K562 (cell line): Measurements from ENCODE around the gene ZNF692. TPM values are rescaled to one million over a fixed set of nuclear protein-coding genes. Genes with fewer than 3 reads are reported as not detected.

Experiments
- ATF4 ChIP-seq: fragments of 450-650 bp; formaldehyde crosslinking; IDR thresholded peaks from 2 replicates; pipeline ENCODE4 v1.4.0; 2022; ENCODE audit warnings: mild to moderate bottlenecking, moderate library complexity
- CBFA2T2 ChIP-seq: fragments of 450-650 bp; conservative IDR thresholded peaks from 2 replicates; pipeline ENCODE4 v1.6.1; 2017; ENCODE audit warnings: mild to moderate bottlenecking
- CGGBP1 ChIP-seq: fragments of 250-450 bp; sonication (Bioruptor Pico); IDR thresholded peaks from 2 replicates; pipeline ENCODE4 v1.9.0; 2021; ENCODE audit warnings: mild to moderate bottlenecking
- CTBP1 ChIP-seq: fragments of 450-650 bp; IDR thresholded peaks from 2 replicates; pipeline ENCODE4 v1.6.1; 2016; ENCODE audit warnings: borderline replicate concordance
- CUX1 ChIP-seq: fragments of 200-800 bp; sonication (Bioruptor generic); IDR thresholded peaks from 2 replicates; pipeline ENCODE4 v1.6.1; 2016; ENCODE audit warnings: missing genetic modification characterization, missing compliant biosample characterization
- EP300 ChIP-seq: IDR thresholded peaks from 2 replicates; pipeline ENCODE4 v1.6.1; 2012; ENCODE audit warnings: low read length, improper control_type of control experiment
- ETS1 ChIP-seq: conservative IDR thresholded peaks from 2 replicates; pipeline ENCODE4 v1.6.1; 2011; ENCODE audit warnings: low read depth, mild to moderate bottlenecking, low read length; ENCODE audit not compliant: control insufficient read depth
- GTF2E2 ChIP-seq: fragments of 200-800 bp; sonication (Bioruptor generic); IDR thresholded peaks from 2 replicates; pipeline ENCODE4 v1.6.1; 2016; ENCODE audit warnings: missing genetic modification characterization, missing compliant biosample characterization
- KLF10 ChIP-seq: fragments of 250-450 bp; sonication (Bioruptor Pico); IDR thresholded peaks from 2 replicates; pipeline ENCODE4 v1.6.1; 2021; ENCODE audit warnings: matching md5 sums
- PHB ChIP-seq: fragments of 250-450 bp; sonication (Bioruptor Pico); IDR thresholded peaks from 2 replicates; pipeline ENCODE4 v1.5.0; 2021
- RBM22 ChIP-seq: fragments of 200-400 bp; formaldehyde crosslinking; IDR thresholded peaks from 2 replicates; pipeline ENCODE4 v1.6.1; 2018; ENCODE audit warnings: low read length, low read depth; ENCODE audit not compliant: poor library complexity, severe bottlenecking
- RBM39 ChIP-seq: fragments of 200-400 bp; formaldehyde crosslinking; optimal IDR thresholded peaks from 2 replicates; pipeline ENCODE3; 2018; ENCODE audit warnings: low read depth, low read length
- SP1 ChIP-seq: sonication (generic); formaldehyde crosslinking; IDR thresholded peaks from 2 replicates; pipeline ENCODE4 v1.8.1; 2022; ENCODE audit warnings: mild to moderate bottlenecking, missing genetic modification reagents
- STAG1 ChIP-seq: sonication (generic); formaldehyde crosslinking; IDR thresholded peaks from 2 replicates; pipeline ENCODE4 v1.5.0; 2020; ENCODE audit warnings: missing genetic modification reagents, borderline replicate concordance
- TAF1 ChIP-seq: IDR thresholded peaks from 2 replicates; pipeline ENCODE4 v1.6.1; 2011; ENCODE audit warnings: mild to moderate bottlenecking, low read length, moderate library complexity; ENCODE audit not compliant: insufficient read depth, control insufficient read depth, severe bottlenecking; ENCODE audit errors: extremely low read depth
- TOE1 ChIP-seq, 2 experiments: fragments of 450-650 bp in 1 of 2; sonication (generic) in 1 of 2; formaldehyde crosslinking in 1 of 2; IDR thresholded peaks; 2 replicates each; pipeline versions ENCODE4 v1.7.1 to v1.8.0; 2016 to 2022; ENCODE audit warnings: borderline replicate concordance in 2 of 2, mild to moderate bottlenecking in 2 of 2, antibody characterized with exemption in 1 of 2, inconsistent platforms in 1 of 2, low read depth in 1 of 2, missing genetic modification reagents in 1 of 2, moderate library complexity in 1 of 2
- YY1 ChIP-seq, 3 experiments: IDR thresholded peaks; 2 replicates each; pipeline ENCODE4 v1.6.1; 2011; ENCODE audit warnings: low read length in 2 of 3, mild to moderate bottlenecking in 2 of 3, moderate library complexity in 2 of 3, borderline replicate concordance in 1 of 3, control low read depth in 1 of 3, low read depth in 1 of 3; ENCODE audit not compliant: insufficient read depth in 3 of 3, insufficient replicate concordance in 2 of 3, control insufficient read depth in 1 of 3, insufficient read length in 1 of 3; ENCODE audit errors: extremely low read depth in 1 of 3
- ZNF75A ChIP-seq: fragments of 450-650 bp; formaldehyde crosslinking; IDR thresholded peaks from 2 replicates; pipeline ENCODE4 v1.4.0; 2020; ENCODE audit warnings: mild to moderate bottlenecking
- ZSCAN32 ChIP-seq: fragments of 450-650 bp; formaldehyde crosslinking; IDR thresholded peaks from 2 replicates; pipeline ENCODE4 v1.4.0; 2020; ENCODE audit warnings: mild to moderate bottlenecking, moderate library complexity
- polyA plus RNA-seq, 8 experiments: library from polyadenylated mRNA; depleted of rRNA in 4 of 8; stranded (reverse) in 5 of 8; unstranded in 3 of 8; fragments of >200 nt; fragmentation: Nextera tagmentation in 2 of 8; fragmentation: Illumina TruSeq in 1 of 8; extraction: Ambion mirVana in 2 of 8; extraction: Trizol in 1 of 8; gene quantifications; 2 replicates each; pipeline versions ENCODE4 v1.2.1 to v1.2.3, GENCODE V29; 2011 to 2014; ENCODE audit warnings: inconsistent platforms in 1 of 8, missing spikeins in 1 of 8
- total RNA-seq, 7 experiments: library from RNA; depleted of rRNA in 6 of 7; stranded (reverse); fragments of >200 nt in 6 of 7; fragmentation: Illumina TruSeq in 2 of 7; extraction: Trizol in 2 of 7; gene quantifications; 2 replicates each; pipeline versions ENCODE4 v1.2.1 to v1.2.3, GENCODE V29; 2011 to 2021; ENCODE audit warnings: low replicate concordance in 1 of 7

Gene ZNF692
- total and polyA plus RNA-seq, 9 of the 15 experiments (the other 6 are each of a cell fraction or from before 2014, with no cell fraction given) = 8.4 to 143 (median 55.9) TPM

GRCh38 chr1:248858096-248858890, 592 bp downstream of the ZNF692 start (continued):
- TF ChIP-seq CUX1 (no peak), TAF1 (peak; percentile 69), PHB (no peak), SP1 (peak; percentile 58; the same call in 1 of the 2 replicates), ZSCAN32 (CRISPR knock-in tag) (no peak), ATF4 (no peak), TOE1 (IDR thresholded peaks at IDR 0.05; ENCODE audit: borderline replicate concordance) (peak; percentile 39), TOE1 (CRISPR knock-in tag; IDR thresholded peaks at IDR 0.05; ENCODE audit: borderline replicate concordance, low read depth) (peak; percentile 94), GTF2E2 (tag) (0 out of 2 replicates have a peak, but pooled peaks have one; percentile 44), CBFA2T2 (no peak), STAG1 (CRISPR knock-in tag) (no peak), RBM22 (peak; percentile 33), KLF10 (CRISPR knock-in tag) (no peak), CTBP1 (peak; percentile 78), RBM39 (no peak), ZNF75A (CRISPR knock-in tag) (no peak), CGGBP1 (CRISPR knock-in tag) (no peak), YY1 (IDR thresholded peaks at IDR 0.05; ENCODE audit: borderline replicate concordance in 1 of 3, control insufficient read depth in 1 of 3, extremely low read depth in 1 of 3, insufficient read depth in 3 of 3, insufficient read length in 1 of 3, insufficient replicate concordance in 2 of 3, low read depth in 1 of 3, low read length in 2 of 3) (peak in 2 of 3 experiments; percentile 4 to 66), ETS1 (peak; percentile 73), EP300 (no peak)
